Activated CD4-positive, alpha-beta T cell treated with anti-CD3 and anti-CD28 coated beads for 4 hours (primary cell): ENCODE measurements around the gene MYL3.
"Not testable (repeated sequence)": the region's sequence is repeated elsewhere in the genome, so short reads cannot be mapped to it uniquely, and the experiment has no call there.

ENCODE experiments used
- DNase-seq, 2 donors: peaks; one replicate each; pipeline ENCODE4 v3.0.0-alpha.2; 2020

MYL3 gene

GRCh38 chr3:46863261-46863782 lies at the start of gene MYL3:
Gene MYL3, minus strand, starts transcription at chr3:46863444. Its CDS starts 54 bp downstream, at chr3:46863390.
- no peak for DNase-seq

GRCh38 chr3:46912986-46913385 lies 49.7 kb upstream of the MYL3 start:
- DNase-seq: no peak

GRCh38 chr3:46910914-46911313 lies 47.7 kb upstream of the MYL3 start:
- DNase-seq: not testable (repeated sequence)

GRCh38 chr3:46910166-46910760 lies 47.0 kb upstream of the MYL3 start:
- no peak for DNase-seq

- peak; percentile 71 to 75 for DNase-seq
Measured at GRCh38 chr3:46909535-46910161, 46.4 kb upstream of the MYL3 start.

- DNase-seq: no peak
Measured at GRCh38 chr3:46908986-46909534, 45.8 kb upstream of the MYL3 start.

- DNase-seq: no peak
Measured at GRCh38 chr3:46908294-46908985, 45.2 kb upstream of the MYL3 start.

- DNase-seq: no peak
Measured at GRCh38 chr3:46907960-46908293, 44.7 kb upstream of the MYL3 start.

GRCh38 chr3:46907271-46907670 lies 44.0 kb upstream of the MYL3 start:
- no peak for DNase-seq

- no peak for DNase-seq
Measured at GRCh38 chr3:46906471-46907058, 43.3 kb upstream of the MYL3 start.

GRCh38 chr3:46905661-46906451 lies 42.6 kb upstream of the MYL3 start:
- no peak for DNase-seq

- DNase-seq: no peak
Measured at GRCh38 chr3:46905213-46905560, 41.9 kb upstream of the MYL3 start.

GRCh38 chr3:46904303-46905212 lies 41.3 kb upstream of the MYL3 start:
- no peak for DNase-seq

GRCh38 chr3:46903341-46904302 lies 40.4 kb upstream of the MYL3 start:
- DNase-seq: no peak

- DNase-seq: no peak
Measured at GRCh38 chr3:46902188-46902631, 39.0 kb upstream of the MYL3 start.

GRCh38 chr3:46901591-46902187 lies 38.4 kb upstream of the MYL3 start:
- DNase-seq: no peak

GRCh38 chr3:46901061-46901460 lies 37.8 kb upstream of the MYL3 start:
- DNase-seq: no peak

- no peak for DNase-seq
Measured at GRCh38 chr3:46900356-46900755, 37.1 kb upstream of the MYL3 start.

GRCh38 chr3:46900007-46900292 lies 36.7 kb upstream of the MYL3 start:
- no peak for DNase-seq
